ENCODE measurements around the gene RAVER1. TPM values are rescaled to one million over a fixed set of nuclear protein-coding genes. Genes with fewer than 3 reads are reported as not detected.
A peak's percentile ranks its signal among the peaks of the same experiment; 100 is the strongest.

RAVER1 gene
- polyA plus RNA-seq, 1 donor, result 45.2 TPM

GRCh38 chr19:10269333-10270179 lies 63.8 kb downstream of the RAVER1 start:
- peaks cover under 1% of the 10 kb centered on the region for H3K36me3 ChIP-seq (ENCODE audit: control insufficient read depth, insufficient read depth, low read length)
- peak; percentile 76 to 77 for DNase-seq
- H3K27ac ChIP-seq (ENCODE audit: low read length), result peak overlapping the region; percentile 80
- WGBS (ENCODE audit: insufficient coverage, low lambda C conversion rate), result no CpG with 5 or more reads among the region's 59 CpGs
- peaks cover 29% of the 10 kb centered on the region for H3K27me3 ChIP-seq (ENCODE audit: control insufficient read depth, insufficient read depth, low read length)
- H3K4me3 ChIP-seq (ENCODE audit: low read length), result peak overlapping the region; percentile 71
- H3K9me3 ChIP-seq (ENCODE audit: control insufficient read depth, low read depth, low read length), result peaks cover 6% of the 10 kb centered on the region
- peaks cover 16% of the 10 kb centered on the region for H3K4me1 ChIP-seq (ENCODE audit: control insufficient read depth, insufficient read depth, low read length)

- peaks cover 16% of the 10 kb centered on the region for H3K4me1 ChIP-seq (ENCODE audit: control insufficient read depth, insufficient read depth, low read length)
- DNase-seq, result no peak
- H3K9me3 ChIP-seq (ENCODE audit: control insufficient read depth, low read depth, low read length), result peaks cover 6% of the 10 kb centered on the region
- H3K36me3 ChIP-seq (ENCODE audit: control insufficient read depth, insufficient read depth, low read length), result no peaks in the 10 kb centered on the region
- H3K27me3 ChIP-seq (ENCODE audit: control insufficient read depth, insufficient read depth, low read length), result peaks cover 29% of the 10 kb centered on the region
- H3K4me3 ChIP-seq (ENCODE audit: low read length), result no peak overlapping the region
- no peak overlapping the region for H3K27ac ChIP-seq (ENCODE audit: low read length)
- WGBS (ENCODE audit: insufficient coverage, low lambda C conversion rate), result no CpG with 5 or more reads among the region's 6 CpGs
These were observed 65.3 kb downstream of the RAVER1 start for GRCh38 chr19:10268071-10268470.

DNA sequence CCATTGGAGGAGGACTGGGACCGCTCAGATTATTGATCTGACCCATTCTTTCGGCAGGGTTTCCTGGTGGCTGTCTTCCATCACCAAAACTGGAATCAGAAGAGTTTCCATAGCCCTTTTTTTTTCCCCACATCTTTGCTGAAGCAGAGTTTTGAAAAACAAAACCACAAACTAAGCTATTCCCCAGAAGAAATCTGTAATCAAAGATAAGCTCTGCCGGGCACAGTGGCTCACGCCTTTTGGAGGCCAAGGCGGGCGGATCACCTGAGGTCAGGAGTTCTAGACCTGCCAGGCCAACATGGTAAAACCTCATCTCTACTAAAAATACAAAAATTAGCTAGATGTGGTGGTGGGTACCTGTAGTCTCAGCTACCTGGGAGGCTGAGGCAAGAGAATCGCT lies 66.6 kb downstream of the RAVER1 start:
- Histone ChIP-seq H3K27me3 (ENCODE audit: control insufficient read depth, insufficient read depth, low read length) (peaks cover 22% of the 10 kb centered on the region), H3K4me3 (ENCODE audit: low read length) (no peak overlapping the region), H3K36me3 (ENCODE audit: control insufficient read depth, insufficient read depth, low read length) (no peaks in the 10 kb centered on the region), H3K4me1 (ENCODE audit: control insufficient read depth, insufficient read depth, low read length) (peaks cover 16% of the 10 kb centered on the region), H3K27ac (ENCODE audit: low read length) (no peak overlapping the region), H3K9me3 (ENCODE audit: control insufficient read depth, low read depth, low read length) (peaks cover 6% of the 10 kb centered on the region)
- no peak for DNase-seq
- 0% methylated on average over 1 of the region's 7 CpGs for whole genome bisulfite sequencing (ENCODE audit: insufficient coverage, low lambda C conversion rate)

Other genes with a start within 250 kb of the RAVER1 start
- 44.5 TPM for gene SHFL, start 247.2 kb downstream of the RAVER1 start, polyA plus RNA-seq
- gene ANGPTL6, start 230.9 kb downstream of the RAVER1 start, polyA plus RNA-seq, result 6.6 TPM
- 41.3 TPM for gene PPAN, start 227.2 kb downstream of the RAVER1 start, polyA plus RNA-seq
- gene P2RY11, start 221.8 kb downstream of the RAVER1 start, polyA plus RNA-seq, result 14.4 TPM
- 221 TPM for gene EIF3G, start 213.6 kb downstream of the RAVER1 start, polyA plus RNA-seq
- 51.9 TPM for gene DNMT1, start 138.6 kb downstream of the RAVER1 start, polyA plus RNA-seq
- gene S1PR2, start 102.2 kb downstream of the RAVER1 start, polyA plus RNA-seq, result 4.4 TPM
- 37.2 TPM for gene MRPL4, start 81.3 kb downstream of the RAVER1 start, polyA plus RNA-seq
- gene ICAM1, start 62.4 kb downstream of the RAVER1 start, polyA plus RNA-seq, result 14.8 TPM
- 1.2 TPM for gene ICAM4, start 46.6 kb downstream of the RAVER1 start, polyA plus RNA-seq
- gene ICAM5, start 43.6 kb downstream of the RAVER1 start, polyA plus RNA-seq, result 0.87 TPM
- 7.6 TPM for gene ZGLP1, start 23.7 kb downstream of the RAVER1 start, polyA plus RNA-seq
- 17.9 TPM for gene FDX2, start 17.5 kb downstream of the RAVER1 start, polyA plus RNA-seq
- 5.3 TPM for gene ICAM3, start 6.1 kb upstream of the RAVER1 start, polyA plus RNA-seq
- 111 TPM for gene TYK2, start 47.0 kb upstream of the RAVER1 start, polyA plus RNA-seq
- gene CDC37, start 70.0 kb upstream of the RAVER1 start, polyA plus RNA-seq, result 155 TPM
- 2.2 TPM for gene PDE4A, start 87.0 kb upstream of the RAVER1 start, polyA plus RNA-seq
- gene KEAP1, start 169.8 kb upstream of the RAVER1 start, polyA plus RNA-seq, result 36.7 TPM
- 0.96 TPM for gene S1PR5, start 183.9 kb upstream of the RAVER1 start, polyA plus RNA-seq
- gene ATG4D, start 210.4 kb upstream of the RAVER1 start, polyA plus RNA-seq, result 30.0 TPM
- gene KRI1, start 232.5 kb upstream of the RAVER1 start, polyA plus RNA-seq, result 22.1 TPM
- gene CDKN2D, start 235.4 kb upstream of the RAVER1 start, polyA plus RNA-seq, result 10.3 TPM